Stimulated activated CD8-positive, alpha-beta memory T cell treated with anti-CD3 and anti-CD28 coated beads, Interleukin-15, amount 100 ng/mL, for 4 hours (primary cell): ENCODE data around the gene MAPK7.

Source experiments
- DNase-seq, 2 donors: peaks; one replicate each; pipeline ENCODE4 v3.0.0-alpha.2; 2020; ENCODE audit warnings: low read depth in 2 of 2

Gene MAPK7

GRCh38 chr17:19415806-19416775 lies 37.8 kb downstream of the MAPK7 start:
- no peak for DNase-seq

GRCh38 chr17:19417611-19418010 lies 39.3 kb downstream of the MAPK7 start:
- DNase-seq: no peak

- no peak for DNase-seq
Observed at GRCh38 chr17:19418251-19418992, 40.1 kb downstream of the MAPK7 start.

- DNase-seq: no peak
Observed at GRCh38 chr17:19421219-19421618, 42.9 kb downstream of the MAPK7 start.

GRCh38 chr17:19421926-19422325 lies 43.6 kb downstream of the MAPK7 start:
- no peak for DNase-seq

- DNase-seq: no peak
Observed at GRCh38 chr17:19424934-19425868, 46.9 kb downstream of the MAPK7 start.

- no peak for DNase-seq
Observed at GRCh38 chr17:19426631-19427030, 48.3 kb downstream of the MAPK7 start.

GRCh38 chr17:19431691-19432090 lies 53.4 kb downstream of the MAPK7 start:
- DNase-seq: no peak
